Body of pancreas (tissue), 4 donors: Measurements from ENCODE around the gene CFAP206. TPM values are rescaled to one million over a fixed set of nuclear protein-coding genes. Genes with fewer than 3 reads are reported as not detected.
"Not testable (repeated sequence)": the region's sequence is repeated elsewhere in the genome, so short reads cannot be mapped to it uniquely, and the experiment has no call there.

Experiments used
- ATAC-seq: fragments of 150-250 bp; one replicate; pipeline ENCODE4 v1.9.1; 2016
- DNase-seq, 4 donors: peaks; one replicate each; pipeline ENCODE4 v3.0.0-alpha.2; 2019
- H3K27ac ChIP-seq, 4 donors: fragments of 200-600 bp; sonication (generic); 1 replicate in 3 of 4; 2 replicates in 1 of 4; pipeline versions ENCODE4 v1.5.1 to v1.6.1; 2016 to 2019; ENCODE audit warnings: mild to moderate bottlenecking in 1 of 4, mixed read lengths in 1 of 4, moderate library complexity in 1 of 4
- H3K27me3 ChIP-seq, 2 donors: fragments of 200-600 bp; sonication (generic); one replicate each; pipeline ENCODE4 v1.6.0; 2016; ENCODE audit warnings: mild to moderate bottlenecking in 1 of 2
- H3K36me3 ChIP-seq, 2 donors: fragments of 200-600 bp; sonication (generic); replicated peaks in 1 of 2; 2 replicates each; pipeline ENCODE4 v1.5.1; 2016; ENCODE audit warnings: low read depth in 2 of 2; ENCODE audit not compliant: insufficient read depth in 1 of 2
- H3K4me1 ChIP-seq: fragments of 200-600 bp; sonication (generic); one replicate; pipeline ENCODE4 v1.6.0; 2016
- H3K4me3 ChIP-seq, 2 donors: fragments of 200-600 bp; sonication (generic); 1 replicate in 1 of 2; 2 replicates in 1 of 2; pipeline ENCODE4 v1.5.1; 2016 to 2019
- H3K9me3 ChIP-seq, 3 donors: fragments of 200-600 bp; sonication (generic); 1 replicate in 2 of 3; 2 replicates in 1 of 3; pipeline ENCODE4 v1.5.1; 2016
- POLR2A ChIP-seq, 3 donors: fragments of 450-650 bp; IDR thresholded peaks; one replicate each; pipeline ENCODE4 v1.6.1; 2016; ENCODE audit warnings: antibody characterized with exemption in 3 of 3, mild to moderate bottlenecking in 2 of 3
- WGBS, 2 donors: methylation state at CpG; one replicate each; pipeline ENCODE4 v1.1.5; 2017; 5-methylcytosine and 5-hydroxymethylcytosine counted together
- intact Hi-C: fragments of 100-400 bp; cut with DNase I; formaldehyde crosslinking; loops from one replicate; pipeline ENCODE4 v1.15.1; 2023
- total RNA-seq, 2 donors: library from RNA; depleted of rRNA; stranded (reverse); fragments of >200 nt; gene quantifications; one replicate each; pipeline ENCODE4 v1.1.0, GENCODE V29; 2016
- TF ChIP-seq, protein P1 (sequence below), 7 experiments: fragments of 450-650 bp in 4 of 7; fragments of 200-600 bp in 3 of 7; sonication (generic) in 3 of 7; IDR thresholded peaks; one replicate each; pipeline ENCODE4 v1.5.1; 2016 to 2019; ENCODE audit warnings: antibody characterized with exemption in 7 of 7

Gene CFAP206
- total RNA-seq, 2 donors from 2014 or later = not detected

GRCh38 chr6:87482366-87482765, 74.6 kb downstream of the CFAP206 start:
- Histone ChIP-seq H3K36me3 (no peaks in the 10 kb centered on the region), H3K9me3 (no peaks in the 10 kb centered on the region), H3K4me3 (no peak overlapping the region), H3K27ac (no peak overlapping the region), H3K27me3 (no peaks in the 10 kb centered on the region), H3K4me1 (no peaks in the 10 kb centered on the region)
- DNase-seq (no peak), ATAC-seq (no peak)
- WGBS, 2 donors = 74 to 93% methylated on average over 4 of the region's 4 CpGs
- intact Hi-C loops = no loop called here
- no peak for TF ChIP-seq POLR2A (IDR thresholded peaks at IDR 0.05)
- TF ChIP-seq, protein P1, sequence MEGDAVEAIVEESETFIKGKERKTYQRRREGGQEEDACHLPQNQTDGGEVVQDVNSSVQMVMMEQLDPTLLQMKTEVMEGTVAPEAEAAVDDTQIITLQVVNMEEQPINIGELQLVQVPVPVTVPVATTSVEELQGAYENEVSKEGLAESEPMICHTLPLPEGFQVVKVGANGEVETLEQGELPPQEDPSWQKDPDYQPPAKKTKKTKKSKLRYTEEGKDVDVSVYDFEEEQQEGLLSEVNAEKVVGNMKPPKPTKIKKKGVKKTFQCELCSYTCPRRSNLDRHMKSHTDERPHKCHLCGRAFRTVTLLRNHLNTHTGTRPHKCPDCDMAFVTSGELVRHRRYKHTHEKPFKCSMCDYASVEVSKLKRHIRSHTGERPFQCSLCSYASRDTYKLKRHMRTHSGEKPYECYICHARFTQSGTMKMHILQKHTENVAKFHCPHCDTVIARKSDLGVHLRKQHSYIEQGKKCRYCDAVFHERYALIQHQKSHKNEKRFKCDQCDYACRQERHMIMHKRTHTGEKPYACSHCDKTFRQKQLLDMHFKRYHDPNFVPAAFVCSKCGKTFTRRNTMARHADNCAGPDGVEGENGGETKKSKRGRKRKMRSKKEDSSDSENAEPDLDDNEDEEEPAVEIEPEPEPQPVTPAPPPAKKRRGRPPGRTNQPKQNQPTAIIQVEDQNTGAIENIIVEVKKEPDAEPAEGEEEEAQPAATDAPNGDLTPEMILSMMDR (IDR thresholded peaks at IDR 0.05) = no peak

DNA sequence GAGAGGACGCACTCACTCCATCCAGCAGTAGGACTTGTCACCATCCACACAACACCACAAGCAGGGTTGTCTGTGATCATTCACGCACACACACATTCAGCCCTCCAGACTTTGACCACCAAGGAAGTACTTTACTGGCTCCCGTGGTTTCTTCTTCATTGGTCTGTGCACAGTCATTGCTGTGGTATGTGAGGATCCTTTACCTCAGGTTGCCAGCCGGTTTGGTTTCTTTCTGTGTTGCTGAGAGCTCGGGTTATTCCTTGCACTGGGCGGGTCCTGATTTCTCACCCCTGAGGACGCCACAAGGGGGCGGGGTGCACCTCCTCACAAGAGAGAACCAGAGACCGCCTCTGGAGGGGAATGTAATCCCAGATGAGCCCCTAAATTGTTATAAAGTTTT, 76.2 kb downstream of the CFAP206 start:
- intact Hi-C loops = no loop called here
- H3K4me3 ChIP-seq = no peak overlapping the region
- no peak overlapping the region for H3K27ac ChIP-seq
- WGBS, 2 donors = 89 to 92% methylated on average over 9 of the region's 9 CpGs
- no peaks in the 10 kb centered on the region for H3K27me3 ChIP-seq
- no peaks in the 10 kb centered on the region for H3K36me3 ChIP-seq
- ATAC-seq = no peak
- H3K4me1 ChIP-seq = no peaks in the 10 kb centered on the region
- TF ChIP-seq POLR2A (IDR thresholded peaks at IDR 0.05) = no peak
- TF ChIP-seq, protein P1 (IDR thresholded peaks at IDR 0.05) = no peak
- DNase-seq = no peak
- no peaks in the 10 kb centered on the region for H3K9me3 ChIP-seq

DNA sequence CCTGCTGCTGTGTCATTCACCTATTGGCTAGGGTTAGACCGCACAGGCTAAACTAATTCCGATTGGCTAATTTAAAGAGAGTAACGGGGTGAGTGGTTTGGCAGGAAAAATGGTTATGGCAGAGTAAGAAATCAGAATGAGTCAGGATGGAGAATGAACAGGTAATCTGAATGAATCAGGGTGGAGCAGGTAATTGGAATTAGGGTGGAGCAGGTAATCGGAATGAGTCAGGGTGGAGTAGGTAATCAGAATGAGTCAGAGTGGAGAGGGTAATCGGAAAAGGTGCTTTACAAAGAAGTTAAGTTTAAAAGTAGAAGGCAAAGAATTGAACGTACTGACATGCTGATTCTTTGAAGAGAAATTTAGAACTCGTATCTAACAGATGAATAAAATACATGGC, 76.7 kb downstream of the CFAP206 start:
- H3K27me3 ChIP-seq = no peaks in the 10 kb centered on the region
- WGBS, 2 donors = 95 to 96% methylated on average over 7 of the region's 7 CpGs
- no peaks in the 10 kb centered on the region for H3K4me1 ChIP-seq
- TF ChIP-seq, protein P1 (IDR thresholded peaks at IDR 0.05) = no peak
- TF ChIP-seq POLR2A (IDR thresholded peaks at IDR 0.05) = no peak
- DNase-seq = no peak
- H3K4me3 ChIP-seq = no peak overlapping the region
- ATAC-seq = no peak
- no peaks in the 10 kb centered on the region for H3K36me3 ChIP-seq
- intact Hi-C loops = no loop called here
- no peaks in the 10 kb centered on the region for H3K9me3 ChIP-seq
- H3K27ac ChIP-seq = no peak overlapping the region

DNA sequence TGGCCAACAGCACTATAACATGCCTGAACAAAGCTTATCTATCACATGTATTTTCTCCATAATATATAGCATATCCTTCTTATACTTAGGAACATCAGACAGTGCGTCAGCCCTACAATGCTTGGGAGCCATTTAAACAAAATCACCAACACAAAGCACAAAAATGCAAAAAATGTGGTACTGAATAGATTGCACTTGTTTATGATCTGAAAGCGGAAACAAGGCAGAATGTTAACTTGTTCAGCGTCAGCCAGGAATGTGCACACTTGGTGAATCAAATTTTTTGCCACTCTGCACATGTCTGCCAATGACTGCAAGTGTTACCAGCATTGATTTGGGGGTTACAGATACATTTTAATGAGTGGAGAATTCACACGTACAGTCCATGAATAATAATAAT, 79.8 kb downstream of the CFAP206 start:
- DNase-seq = no peak
- Histone ChIP-seq H3K36me3 (no peaks in the 10 kb centered on the region), H3K4me1 (no peaks in the 10 kb centered on the region), H3K4me3 (no peak overlapping the region), H3K27me3 (no peaks in the 10 kb centered on the region), H3K27ac (no peak overlapping the region), H3K9me3 (no peaks in the 10 kb centered on the region)
- ATAC-seq = no peak
- TF ChIP-seq, protein P1 (IDR thresholded peaks at IDR 0.05) = no peak
- TF ChIP-seq POLR2A (IDR thresholded peaks at IDR 0.05) = no peak
- WGBS, 2 donors = 78 to 88% methylated on average over 4 of the region's 4 CpGs
- intact Hi-C loops = no loop called here

- DNase-seq, H3K4me3 ChIP-seq, ATAC-seq, H3K27ac ChIP-seq, H3K4me1 ChIP-seq, H3K27me3 ChIP-seq, intact Hi-C loops, H3K36me3 ChIP-seq, H3K9me3 ChIP-seq: not testable (repeated sequence)
- WGBS, 2 donors = 82 to 92% methylated on average over 8 of the region's 8 CpGs
Observed at GRCh38 chr6:87489326-87489725, 81.6 kb downstream of the CFAP206 start.
